Stimulated activated naive B cell treated with anti-CD40 and anti-IgM and Interleukin-4, amounts not matched to agents 10 μg/mL and 1 μg/mL and 100 μg/mL, for 72 hours (primary cell): Measurements from ENCODE around the gene NXPH4.

Experiments
- ATAC-seq, 2 donors: fragments of 150-1000 bp; cut with Tn5 transposase; replicated peaks; 2 replicates each; pipeline ENCODE4 v1.10.0; 2021; ENCODE audit warnings: moderate library complexity in 1 of 2
- DNase-seq: peaks from one replicate; pipeline ENCODE4 v3.0.0; 2021
- H3K27ac Mint-ChIP-seq: one replicate; pipeline ENCODE4 v1.8.0; 2022; ENCODE audit warnings: mild to moderate bottlenecking, mixed read lengths
- H3K27me3 Mint-ChIP-seq, 2 donors: one replicate each; pipeline ENCODE4 v1.8.0; 2022; ENCODE audit warnings: mixed read lengths in 2 of 2
- H3K36me3 Mint-ChIP-seq, 2 donors: one replicate each; pipeline ENCODE4 v1.8.0; 2022; ENCODE audit warnings: mixed read lengths in 2 of 2, mild to moderate bottlenecking in 1 of 2
- H3K4me1 Mint-ChIP-seq, 2 donors: one replicate each; pipeline ENCODE4 v1.8.0; 2022; ENCODE audit warnings: mixed read lengths in 2 of 2, mild to moderate bottlenecking in 1 of 2
- H3K4me3 Mint-ChIP-seq, 2 donors: one replicate each; pipeline ENCODE4 v1.8.0; 2022; ENCODE audit warnings: mild to moderate bottlenecking in 2 of 2, mixed read lengths in 2 of 2, moderate library complexity in 1 of 2
- H3K9me3 Mint-ChIP-seq, 2 donors: one replicate each; pipeline ENCODE4 v1.8.0; 2022; ENCODE audit warnings: mixed read lengths in 2 of 2, mild to moderate bottlenecking in 1 of 2

Gene NXPH4

DNA sequence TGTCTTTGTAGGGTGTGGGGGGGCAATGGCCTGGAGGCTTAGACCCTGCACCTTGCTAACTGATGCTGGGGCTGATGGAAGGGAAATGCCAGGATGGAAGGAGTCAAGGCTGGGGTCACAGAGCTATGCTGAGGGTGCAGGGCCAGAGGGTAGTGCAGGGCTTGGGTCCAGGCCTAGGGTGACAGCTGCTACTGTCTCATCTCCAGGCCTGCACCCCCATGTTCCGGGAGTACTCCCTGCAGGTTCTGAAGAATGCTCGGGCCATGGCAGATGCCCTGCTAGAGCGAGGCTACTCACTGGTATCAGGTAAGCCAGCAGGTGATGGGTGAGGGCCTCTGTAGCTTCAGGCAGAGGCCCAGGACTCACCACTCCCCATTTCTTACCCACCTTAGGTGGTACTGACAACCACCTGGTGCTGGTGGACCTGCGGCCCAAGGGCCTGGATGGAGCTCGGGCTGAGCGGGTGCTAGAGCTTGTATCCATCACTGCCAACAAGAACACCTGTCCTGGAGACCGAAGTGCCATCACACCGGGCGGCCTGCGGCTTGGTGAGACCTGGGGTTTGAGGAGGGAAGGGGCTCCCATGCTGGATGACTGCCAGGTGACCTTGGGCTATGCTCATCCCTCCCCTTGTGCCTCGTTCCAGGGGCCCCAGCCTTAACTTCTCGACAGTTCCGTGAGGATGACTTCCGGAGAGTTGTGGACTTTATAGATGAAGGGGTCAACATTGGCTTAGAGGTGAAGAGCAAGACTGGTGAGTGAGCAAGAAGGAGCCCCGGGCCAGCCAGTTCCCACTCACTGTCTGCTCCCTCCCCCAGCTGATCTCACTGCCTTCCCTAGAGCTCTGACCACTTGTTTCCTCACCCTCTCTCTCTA, 17.0 kb downstream of the NXPH4 start:
- H3K36me3 Mint-ChIP-seq: peaks cover 48 to 68% of the 10 kb centered on the region in 2 donors
- H3K4me3 Mint-ChIP-seq: peak overlapping the region; percentile 61 to 70
- ATAC-seq: no peak
- DNase-seq: no peak
- H3K27me3 Mint-ChIP-seq: peaks cover 19% of the 10 kb centered on the region in 2 donors
- no peaks in the 10 kb centered on the region for H3K9me3 Mint-ChIP-seq
- peak overlapping the region; percentile 94 for H3K27ac Mint-ChIP-seq
- peaks cover 70 to 100% of the 10 kb centered on the region in 2 donors for H3K4me1 Mint-ChIP-seq

- Mint-ChIP-seq H3K27ac (peak overlapping the region; percentile 94), H3K4me1 (peaks cover 70 to 99% of the 10 kb centered on the region in 2 donors), H3K27me3 (peaks cover 24% of the 10 kb centered on the region in 2 donors), H3K9me3 (no peaks in the 10 kb centered on the region), H3K36me3 (peaks cover 48 to 68% of the 10 kb centered on the region in 2 donors), H3K4me3 (peak overlapping the region; percentile 61 to 70)
- DNase-seq (no peak), ATAC-seq (no peak)
Measured at GRCh38 chr12:57234233-57234570, 17.6 kb downstream of the NXPH4 start.

DNA sequence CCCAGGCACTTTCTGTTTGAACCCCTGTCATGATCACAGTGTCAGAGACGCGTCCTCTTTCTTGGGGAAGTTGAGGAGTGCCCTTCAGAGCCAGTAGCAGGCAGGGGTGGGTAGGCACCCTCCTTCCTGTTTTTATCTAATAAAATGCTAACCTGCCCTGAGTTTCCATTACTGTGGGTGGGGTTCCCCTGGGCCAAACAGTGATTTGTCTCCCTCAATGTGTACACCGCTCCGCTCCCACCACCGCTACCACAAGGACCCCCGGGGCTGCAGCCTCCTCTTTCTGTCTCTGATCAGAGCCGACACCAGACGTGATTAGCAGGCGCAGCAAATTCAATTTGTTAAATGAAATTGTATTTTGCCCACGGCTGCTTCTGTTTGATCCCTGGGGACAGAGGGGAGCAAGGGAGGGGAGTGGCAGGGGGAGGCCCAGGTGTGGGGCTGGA, 18.0 kb downstream of the NXPH4 start:
- Mint-ChIP-seq H3K27ac (peak overlapping the region; percentile 94), H3K4me3 (peak overlapping the region; percentile 61 to 70), H3K27me3 (peaks cover 24% of the 10 kb centered on the region in 2 donors), H3K4me1 (peaks cover 70 to 99% of the 10 kb centered on the region in 2 donors), H3K36me3 (peaks cover 47 to 67% of the 10 kb centered on the region in 2 donors), H3K9me3 (no peaks in the 10 kb centered on the region)
- peak; percentile 64 for DNase-seq
- peak; percentile 65 to 69 for ATAC-seq

GRCh38 chr12:57235017-57235727, 18.6 kb downstream of the NXPH4 start:
- Mint-ChIP-seq H3K36me3 (peaks cover 45 to 61% of the 10 kb centered on the region in 2 donors), H3K27me3 (peaks cover 24% of the 10 kb centered on the region in 2 donors), H3K27ac (peak overlapping the region; percentile 94), H3K9me3 (no peaks in the 10 kb centered on the region), H3K4me3 (peak overlapping the region in 1 of 2 donors; percentile 61), H3K4me1 (peaks cover 70 to 99% of the 10 kb centered on the region in 2 donors)
- DNase-seq: no peak
- peak; percentile 19 to 30 for ATAC-seq

DNA sequence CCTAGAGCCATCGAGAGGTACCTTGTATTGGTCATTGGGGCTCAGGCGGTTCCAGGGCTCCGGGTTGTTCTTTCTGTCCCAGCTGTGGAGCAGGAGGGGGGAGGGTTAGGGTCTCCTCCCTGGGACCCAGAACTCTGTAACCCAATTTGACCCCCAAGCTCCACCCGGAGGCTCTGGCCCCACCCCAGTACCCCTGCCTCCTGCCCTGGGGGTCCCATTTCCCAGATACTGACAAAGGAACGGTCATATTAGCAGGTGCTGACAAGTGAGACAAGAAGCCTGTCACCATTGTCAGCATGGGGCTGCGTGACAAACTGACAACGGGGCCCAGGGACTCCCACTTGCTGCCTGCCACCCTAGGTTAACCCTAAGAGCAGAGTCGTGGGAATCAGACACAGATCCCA, 19.1 kb downstream of the NXPH4 start:
- no peak for ATAC-seq
- H3K4me1 Mint-ChIP-seq: peaks cover 69 to 99% of the 10 kb centered on the region in 2 donors
- peak overlapping the region; percentile 84 for H3K27ac Mint-ChIP-seq
- no peak for DNase-seq
- peaks cover 24 to 29% of the 10 kb centered on the region in 2 donors for H3K27me3 Mint-ChIP-seq
- H3K36me3 Mint-ChIP-seq: peaks cover 39 to 55% of the 10 kb centered on the region in 2 donors
- H3K9me3 Mint-ChIP-seq: no peaks in the 10 kb centered on the region
- H3K4me3 Mint-ChIP-seq: no peak overlapping the region

- Mint-ChIP-seq H3K4me1 (peaks cover 70 to 99% of the 10 kb centered on the region in 2 donors), H3K4me3 (peak overlapping the region; percentile 35 to 60), H3K27ac (peak overlapping the region; percentile 84), H3K9me3 (no peaks in the 10 kb centered on the region), H3K36me3 (peaks cover 34 to 54% of the 10 kb centered on the region in 2 donors), H3K27me3 (peaks cover 28 to 34% of the 10 kb centered on the region in 2 donors)
- ATAC-seq: no peak
- no peak for DNase-seq
Measured at GRCh38 chr12:57236201-57236924, 19.8 kb downstream of the NXPH4 start.

DNA sequence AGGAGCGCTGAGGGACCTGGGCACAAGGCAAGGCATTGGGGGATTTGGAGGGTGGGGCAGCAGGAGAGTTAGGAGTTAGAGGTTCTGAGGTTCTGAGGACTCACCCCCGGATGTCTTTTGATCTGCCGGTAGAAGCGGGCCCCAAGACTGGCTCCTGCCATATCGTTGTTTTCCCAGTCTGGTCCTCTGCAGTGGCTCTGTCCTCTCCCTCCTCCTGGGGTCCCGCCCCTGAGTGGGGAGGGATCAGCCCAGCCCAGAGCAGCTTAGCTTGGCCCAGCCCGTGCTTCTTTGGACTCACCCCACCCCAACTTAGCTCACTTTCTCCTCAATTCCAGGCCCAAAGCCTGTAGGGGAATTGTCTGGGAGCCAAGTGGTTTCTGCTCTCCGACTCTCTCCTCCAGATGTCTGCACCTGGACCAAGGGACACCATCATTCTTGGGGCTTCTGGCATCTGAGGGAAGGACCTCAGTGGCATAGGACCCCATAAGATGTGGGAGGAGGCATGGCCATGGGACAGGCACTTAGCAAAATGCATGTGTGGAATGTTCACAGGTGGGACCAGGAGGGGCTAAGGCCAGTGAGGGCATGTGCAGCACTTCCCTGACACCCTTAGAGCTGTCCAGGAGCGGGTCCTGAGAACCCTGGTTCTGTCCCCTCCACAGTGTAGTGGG, 20.5 kb downstream of the NXPH4 start:
- Mint-ChIP-seq H3K36me3 (peaks cover 29 to 47% of the 10 kb centered on the region in 2 donors), H3K27ac (peak overlapping the region; percentile 70), H3K4me3 (peak overlapping the region; percentile 68 to 73), H3K4me1 (peaks cover 71 to 99% of the 10 kb centered on the region in 2 donors), H3K27me3 (peaks cover 35 to 41% of the 10 kb centered on the region in 2 donors), H3K9me3 (no peaks in the 10 kb centered on the region)
- no peak for DNase-seq
- ATAC-seq: no peak

GRCh38 chr12:57237596-57237931, 21.0 kb downstream of the NXPH4 start:
- H3K36me3 Mint-ChIP-seq: peaks cover 24 to 43% of the 10 kb centered on the region in 2 donors
- H3K4me1 Mint-ChIP-seq: peaks cover 70 to 99% of the 10 kb centered on the region in 2 donors
- no peaks in the 10 kb centered on the region for H3K9me3 Mint-ChIP-seq
- no peak for DNase-seq
- H3K27ac Mint-ChIP-seq: peak overlapping the region; percentile 70
- no peak for ATAC-seq
- H3K4me3 Mint-ChIP-seq: peak overlapping the region; percentile 68 to 73
- peaks cover 40 to 44% of the 10 kb centered on the region in 2 donors for H3K27me3 Mint-ChIP-seq

DNA sequence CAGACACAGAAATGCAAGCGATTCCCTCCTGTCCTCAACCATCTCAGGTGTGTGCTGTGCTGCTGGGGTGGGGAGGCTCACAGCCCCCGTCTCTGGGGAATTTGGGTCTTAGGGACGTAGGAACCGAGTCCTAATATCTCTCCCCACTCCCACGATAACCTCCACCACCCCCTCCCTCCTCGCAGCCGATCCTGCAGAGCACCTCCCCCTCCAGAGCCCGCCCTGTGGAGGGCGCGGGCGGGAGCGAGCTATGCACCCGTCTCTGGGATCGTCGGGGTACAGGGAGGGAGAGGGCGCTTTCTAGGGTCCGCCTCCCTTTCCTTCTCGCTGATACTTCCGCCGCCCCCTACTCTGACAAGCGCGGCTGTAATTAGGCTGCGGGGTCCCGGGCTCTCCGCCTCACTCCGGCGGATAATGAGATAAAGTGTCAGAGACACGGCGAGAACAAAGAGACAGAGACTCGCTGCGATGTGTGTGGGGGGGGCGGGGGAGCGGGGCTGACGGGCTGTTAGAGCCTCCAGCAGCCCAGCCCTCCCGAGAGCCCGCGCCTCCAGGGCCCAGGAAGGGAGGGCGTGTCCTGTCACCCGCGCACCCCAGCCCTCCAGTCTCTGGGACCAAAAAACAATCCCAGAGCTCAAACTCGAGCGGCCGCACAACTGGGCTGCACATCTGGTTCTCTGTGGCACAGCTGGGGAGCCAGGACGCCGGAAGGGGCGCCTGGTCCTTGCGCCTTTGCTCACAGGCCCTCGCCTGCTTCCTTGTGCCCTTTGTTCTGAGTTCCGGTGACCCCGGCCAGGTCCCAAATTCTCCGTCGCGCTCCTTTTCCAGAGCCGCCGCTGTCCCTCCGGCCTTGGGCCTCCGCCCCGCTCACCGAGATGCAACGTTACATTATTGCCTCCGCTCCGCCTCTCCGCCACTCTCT, 21.6 kb downstream of the NXPH4 start:
- Mint-ChIP-seq H3K9me3 (no peaks in the 10 kb centered on the region), H3K27ac (peak overlapping the region; percentile 93), H3K27me3 (peaks cover 43 to 47% of the 10 kb centered on the region in 2 donors)

GRCh38 chr12:57238854-57239554, 22.4 kb downstream of the NXPH4 start:
- H3K9me3 Mint-ChIP-seq: no peaks in the 10 kb centered on the region
- H3K4me1 Mint-ChIP-seq: peaks cover 68 to 99% of the 10 kb centered on the region in 2 donors
- peak overlapping the region; percentile 93 for H3K27ac Mint-ChIP-seq
- peak overlapping the region; percentile 77 to 85 for H3K4me3 Mint-ChIP-seq
- H3K27me3 Mint-ChIP-seq: peaks cover 50 to 52% of the 10 kb centered on the region in 2 donors
- peaks cover 11 to 30% of the 10 kb centered on the region in 2 donors for H3K36me3 Mint-ChIP-seq
- ATAC-seq: peak; percentile 60 to 61
- DNase-seq: peak; percentile 84

More for the DNA sequence above, 21.6 kb downstream of the NXPH4 start:
- H3K36me3 Mint-ChIP-seq: peaks cover 18 to 38% of the 10 kb centered on the region in 2 donors
- peaks cover 69 to 99% of the 10 kb centered on the region in 2 donors for H3K4me1 Mint-ChIP-seq
- no peak for DNase-seq
- H3K4me3 Mint-ChIP-seq: peak overlapping the region; percentile 77 to 85
- no peak for ATAC-seq

DNA sequence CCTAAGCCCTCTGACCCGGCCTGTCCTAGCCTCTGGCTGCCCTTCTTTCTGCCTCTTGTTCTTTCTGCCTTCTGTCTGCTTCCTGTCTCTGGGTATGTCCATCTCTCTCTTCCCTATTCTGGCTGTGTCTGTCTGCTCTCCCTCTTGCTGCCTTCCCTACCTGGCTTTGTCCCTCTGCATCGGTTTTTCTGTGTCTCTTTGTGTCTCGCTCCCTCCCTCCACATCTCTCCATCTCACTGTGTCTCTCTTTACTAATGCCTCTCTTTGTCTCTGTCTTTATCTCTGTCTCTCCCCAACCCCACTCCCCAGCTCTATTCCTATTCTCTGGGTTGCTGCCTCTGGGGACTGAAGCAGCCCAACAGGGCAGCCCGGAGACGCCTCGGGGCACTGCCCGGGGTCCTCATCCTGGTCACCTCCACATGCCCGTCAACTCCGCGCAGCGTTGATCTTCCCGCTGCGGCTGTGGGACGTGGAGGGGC, 23.0 kb downstream of the NXPH4 start:
- no peak for DNase-seq

More for the DNA sequence above, 23.0 kb downstream of the NXPH4 start:
- ATAC-seq: no peak
- Mint-ChIP-seq H3K9me3 (no peaks in the 10 kb centered on the region), H3K27me3 (peaks cover 56 to 58% of the 10 kb centered on the region in 2 donors), H3K4me1 (peaks cover 64 to 97% of the 10 kb centered on the region in 2 donors), H3K36me3 (peaks cover 6 to 24% of the 10 kb centered on the region in 2 donors), H3K4me3 (peak overlapping the region; percentile 77 to 85), H3K27ac (peak overlapping the region; percentile 80)
